ENCODE measurements around the gene ADPRS. TPM values are rescaled to one million over a fixed set of nuclear protein-coding genes. Genes with fewer than 3 reads are reported as not detected.

The ADPRS gene
- total RNA-seq, 1 experiment from 2014 or later, result 83.0 TPM

DNA sequence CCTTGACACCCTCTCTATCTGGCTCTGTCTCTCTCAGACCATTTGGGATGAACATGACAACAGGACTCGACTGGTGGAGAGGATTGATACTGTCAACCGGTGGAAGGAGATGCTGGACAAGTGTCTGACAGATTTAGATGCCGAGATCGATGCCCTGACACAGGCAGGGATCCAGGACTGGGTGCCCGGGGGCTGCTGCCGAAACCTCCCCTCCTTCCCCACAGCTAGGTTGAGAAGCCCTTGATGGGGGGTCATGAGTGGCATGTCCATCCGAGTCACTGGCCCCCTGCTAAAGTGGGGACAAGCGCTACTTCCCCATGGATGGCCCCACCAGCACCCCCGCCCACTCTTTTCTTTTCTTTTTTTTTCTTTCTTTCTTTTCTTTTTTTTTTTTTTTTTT is 3.6 kb upstream of the ADPRS start:
- TF ChIP-seq EZH2 (IDR thresholded peaks at IDR 0.05; ENCODE audit: low read length, unreplicated experiment), result no peak
- TF ChIP-seq, protein P1, sequence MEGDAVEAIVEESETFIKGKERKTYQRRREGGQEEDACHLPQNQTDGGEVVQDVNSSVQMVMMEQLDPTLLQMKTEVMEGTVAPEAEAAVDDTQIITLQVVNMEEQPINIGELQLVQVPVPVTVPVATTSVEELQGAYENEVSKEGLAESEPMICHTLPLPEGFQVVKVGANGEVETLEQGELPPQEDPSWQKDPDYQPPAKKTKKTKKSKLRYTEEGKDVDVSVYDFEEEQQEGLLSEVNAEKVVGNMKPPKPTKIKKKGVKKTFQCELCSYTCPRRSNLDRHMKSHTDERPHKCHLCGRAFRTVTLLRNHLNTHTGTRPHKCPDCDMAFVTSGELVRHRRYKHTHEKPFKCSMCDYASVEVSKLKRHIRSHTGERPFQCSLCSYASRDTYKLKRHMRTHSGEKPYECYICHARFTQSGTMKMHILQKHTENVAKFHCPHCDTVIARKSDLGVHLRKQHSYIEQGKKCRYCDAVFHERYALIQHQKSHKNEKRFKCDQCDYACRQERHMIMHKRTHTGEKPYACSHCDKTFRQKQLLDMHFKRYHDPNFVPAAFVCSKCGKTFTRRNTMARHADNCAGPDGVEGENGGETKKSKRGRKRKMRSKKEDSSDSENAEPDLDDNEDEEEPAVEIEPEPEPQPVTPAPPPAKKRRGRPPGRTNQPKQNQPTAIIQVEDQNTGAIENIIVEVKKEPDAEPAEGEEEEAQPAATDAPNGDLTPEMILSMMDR (conservative IDR thresholded peaks at IDR 0.05; ENCODE audit: low read depth, low read length), result no peak
- no peak for TF ChIP-seq EZH2phosphoT487 (IDR thresholded peaks at IDR 0.05; ENCODE audit: borderline replicate concordance, low read length)
- H3K9ac ChIP-seq (ENCODE audit: low read length), result no peak overlapping the region
- no peak overlapping the region for H3K27ac ChIP-seq (ENCODE audit: low read length)
- no peaks in the 10 kb centered on the region for H3K9me2 ChIP-seq (replicated peaks; ENCODE audit: low read length)
- intact Hi-C loops (cut with micrococcal nuclease), result loop anchor here (5.0 to 10.0 kb wide), 2 partner anchors 150 to 228 kb away; partner anchors contain the start of gene AGO3
- H3K79me2 ChIP-seq (ENCODE audit: low read length), result peaks cover 14% of the 10 kb centered on the region
- ChIA-PET POLR2A (ENCODE audit: unreplicated experiment) (no interaction called here), CTCF (no interaction called here)
- no peaks in the 10 kb centered on the region for H3F3A ChIP-seq (ENCODE audit: low read length, unreplicated experiment)
- H4K20me1 ChIP-seq (ENCODE audit: low read length), result no peaks in the 10 kb centered on the region
- no peaks in the 10 kb centered on the region for H3K36me3 ChIP-seq (ENCODE audit: low read depth, low read length)
- DNase-seq, result no peak
- H3K27me3 ChIP-seq (ENCODE audit: low read length), result no peaks in the 10 kb centered on the region
- H3K9me3 ChIP-seq (ENCODE audit: low read length), result no peaks in the 10 kb centered on the region
- H3K4me1 ChIP-seq (ENCODE audit: insufficient read depth, low read length), result peaks cover 10% of the 10 kb centered on the region; the same call in 1 of the 2 replicates
- no peak overlapping the region for H3K4me2 ChIP-seq (ENCODE audit: low read length)
- no peak for ATAC-seq
- no peak overlapping the region for H2AFZ ChIP-seq (ENCODE audit: low read length)
- no peak overlapping the region for H3K4me3 ChIP-seq (ENCODE audit: low read length)
- no TSS peak for BruUV-seq (replicated peaks)

DNA sequence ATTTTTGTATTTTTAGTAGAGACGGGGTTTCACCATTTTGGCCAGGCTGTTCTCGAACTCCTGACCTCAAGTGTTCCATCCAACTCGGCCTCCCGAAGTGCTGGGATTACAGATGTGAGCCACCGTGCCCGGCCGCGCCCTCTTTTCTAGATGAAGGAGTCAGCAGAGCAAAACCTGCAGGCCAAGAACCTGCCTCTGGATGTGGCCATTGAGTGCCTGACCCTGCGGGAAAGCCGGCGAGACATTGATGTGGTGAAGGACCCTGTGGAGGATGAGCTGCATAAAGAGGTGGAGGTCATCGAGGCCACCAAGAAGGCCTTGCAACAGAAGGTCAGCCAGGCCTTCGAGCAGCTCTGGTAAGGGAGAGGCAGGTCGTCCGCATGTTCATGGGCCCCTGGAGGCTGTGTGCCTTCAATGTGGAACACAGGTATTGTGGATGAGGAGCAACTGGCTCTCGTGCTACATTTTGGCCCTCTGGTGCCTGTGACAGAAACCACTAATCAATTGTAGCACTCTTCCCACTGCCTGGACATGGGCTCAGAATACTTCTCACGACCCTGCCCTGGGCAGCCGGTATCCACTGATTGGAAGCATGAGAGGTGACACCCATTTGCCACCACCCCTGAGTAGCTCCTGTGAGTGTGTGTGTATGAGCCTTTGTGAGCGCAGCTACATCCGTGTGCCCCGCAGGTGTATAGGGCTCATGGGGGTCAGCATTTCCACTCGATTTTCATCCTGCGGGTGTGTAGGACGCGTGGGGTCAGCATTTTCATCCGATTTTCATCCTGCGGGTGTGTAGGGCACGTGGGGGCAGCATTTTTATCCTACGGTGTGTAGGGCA is 2.8 kb upstream of the ADPRS start:
- H3K4me3 ChIP-seq (ENCODE audit: low read length), result no peak overlapping the region
- H3K27ac ChIP-seq (ENCODE audit: low read length), result no peak overlapping the region
- H3K9ac ChIP-seq (ENCODE audit: low read length), result no peak overlapping the region
- peaks cover 22% of the 10 kb centered on the region for H3K79me2 ChIP-seq (ENCODE audit: low read length)
- POLR2A ChIA-PET (ENCODE audit: unreplicated experiment), result no interaction called here
- ATAC-seq (no peak), DNase-seq (no peak)
- H3K9me3 ChIP-seq (ENCODE audit: low read length), result no peaks in the 10 kb centered on the region
- no peaks in the 10 kb centered on the region for H3K27me3 ChIP-seq (ENCODE audit: low read length)
- intact Hi-C loops (cut with micrococcal nuclease), result loop anchor here (5.0 to 10.0 kb wide), 2 partner anchors 151 to 229 kb away; partner anchors contain the start of gene AGO3
- no peak overlapping the region for H3K4me2 ChIP-seq (ENCODE audit: low read length)
- H3K36me3 ChIP-seq (ENCODE audit: low read depth, low read length), result no peaks in the 10 kb centered on the region
- CTCF ChIA-PET, result no interaction called here
- no peak overlapping the region for H2AFZ ChIP-seq (ENCODE audit: low read length)
- no peaks in the 10 kb centered on the region for H3K9me2 ChIP-seq (replicated peaks; ENCODE audit: low read length)
- no peaks in the 10 kb centered on the region for H4K20me1 ChIP-seq (ENCODE audit: low read length)
- BruUV-seq (replicated peaks), result no TSS peak
- no peak for TF ChIP-seq EZH2phosphoT487 (IDR thresholded peaks at IDR 0.05; ENCODE audit: borderline replicate concordance, low read length)
- no peak for TF ChIP-seq EZH2 (IDR thresholded peaks at IDR 0.05; ENCODE audit: low read length, unreplicated experiment)
- peaks cover 13% of the 10 kb centered on the region; the same call in 1 of the 2 replicates for H3K4me1 ChIP-seq (ENCODE audit: insufficient read depth, low read length)
- no peaks in the 10 kb centered on the region for H3F3A ChIP-seq (ENCODE audit: low read length, unreplicated experiment)

DNA sequence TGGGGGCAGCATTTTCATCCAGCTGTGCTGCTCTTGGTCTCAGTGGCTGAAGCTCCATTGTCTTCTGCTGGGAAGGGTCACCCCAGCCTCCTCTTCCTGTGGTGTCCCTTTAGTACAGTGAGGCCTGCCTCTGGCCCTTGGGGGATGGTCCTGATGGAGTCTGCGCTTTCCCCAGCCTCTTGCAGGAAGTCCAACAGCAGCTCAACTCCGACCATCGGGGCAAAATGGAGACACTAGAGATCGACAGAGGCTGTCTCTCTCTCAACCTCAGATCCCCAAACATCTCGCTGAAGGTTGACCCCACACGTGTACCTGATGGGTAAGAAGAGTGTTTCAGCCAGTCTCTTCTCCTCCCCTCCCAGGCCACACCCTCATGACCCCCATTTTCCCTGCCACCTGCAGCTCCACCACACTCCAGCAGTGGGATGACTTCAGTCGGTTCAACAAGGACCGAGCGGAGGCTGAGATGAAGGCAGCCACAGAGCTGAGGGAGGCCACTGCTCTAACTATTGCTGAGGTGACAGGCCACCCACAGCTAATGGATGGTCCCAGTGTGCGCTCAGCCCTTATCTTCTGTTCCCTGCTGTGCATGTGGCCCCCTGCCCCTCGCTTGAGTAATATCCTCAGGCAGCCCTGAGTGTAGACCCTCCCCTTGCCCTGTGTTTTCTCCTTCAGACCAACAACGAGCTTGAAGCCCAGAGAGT is 2.0 kb upstream of the ADPRS start:
- ChIA-PET POLR2A (ENCODE audit: unreplicated experiment) (no interaction called here), CTCF (no interaction called here)
- H3K4me1 ChIP-seq (ENCODE audit: insufficient read depth, low read length), result peaks cover 13% of the 10 kb centered on the region; the same call in 1 of the 2 replicates
- no peak overlapping the region for H3K4me2 ChIP-seq (ENCODE audit: low read length)
- no peaks in the 10 kb centered on the region for H3K9me2 ChIP-seq (replicated peaks; ENCODE audit: low read length)
- ATAC-seq, result no peak
- no peaks in the 10 kb centered on the region for H3K27me3 ChIP-seq (ENCODE audit: low read length)
- TF ChIP-seq, protein P1 (conservative IDR thresholded peaks at IDR 0.05; ENCODE audit: low read depth, low read length), result no peak
- TF ChIP-seq EZH2 (IDR thresholded peaks at IDR 0.05; ENCODE audit: low read length, unreplicated experiment), result no peak
- TF ChIP-seq EZH2phosphoT487 (IDR thresholded peaks at IDR 0.05; ENCODE audit: borderline replicate concordance, low read length), result no peak
- no peak overlapping the region for H2AFZ ChIP-seq (ENCODE audit: low read length)
- H3K27ac ChIP-seq (ENCODE audit: low read length), result no peak overlapping the region
- H3K79me2 ChIP-seq (ENCODE audit: low read length), result peaks cover 28% of the 10 kb centered on the region
- H3K9ac ChIP-seq (ENCODE audit: low read length), result no peak overlapping the region
- H3K9me3 ChIP-seq (ENCODE audit: low read length), result no peaks in the 10 kb centered on the region
- intact Hi-C loops (cut with micrococcal nuclease), result loop anchor here (5.0 to 10.0 kb wide), 2 partner anchors 152 to 229 kb away; partner anchors contain the start of gene AGO3
- H3K36me3 ChIP-seq (ENCODE audit: low read depth, low read length), result peaks cover under 1% of the 10 kb centered on the region; the same call in 1 of the 2 replicates
- no TSS peak for BruUV-seq (replicated peaks)
- no peak overlapping the region for H3K4me3 ChIP-seq (ENCODE audit: low read length)
- DNase-seq, result no peak
- H3F3A ChIP-seq (ENCODE audit: low read length, unreplicated experiment), result no peaks in the 10 kb centered on the region
- H4K20me1 ChIP-seq (ENCODE audit: low read length), result no peaks in the 10 kb centered on the region

Measured in PC-3 (cell line).